Measurements from ENCODE around the gene SND1. TPM values are rescaled to one million over a fixed set of nuclear protein-coding genes. Genes with fewer than 3 reads are reported as not detected.

The SND1 gene
- 424 and 437 TPM in 2 replicates for total RNA-seq (2013; cell fraction: nucleolus; rRNA removed)
- total RNA-seq (2014; rRNA removed): 172 and 173 TPM in 2 replicates
- total RNA-seq (2014; rRNA removed; fragmentation: Illumina TruSeq; extraction: Trizol): 137 and 139 TPM in 2 replicates
- 269 and 270 TPM in 2 replicates for total RNA-seq (2021)
- 112 TPM for polyA plus RNA-seq (2011; ENCODE audit: low read depth)
- 130 and 139 TPM in 2 replicates for polyA plus RNA-seq (2011; rRNA removed)
- 129 and 148 TPM in 2 replicates for polyA plus RNA-seq (2011; cell fraction: cytosol; rRNA removed)
- 132 and 140 TPM in 2 replicates for polyA plus RNA-seq (2011; cell fraction: nucleus; rRNA removed)
- 186 and 194 TPM in 2 replicates for polyA plus RNA-seq (2012)
- polyA plus RNA-seq (2014; fragmentation: Illumina TruSeq; extraction: Trizol): 152 and 163 TPM in 2 replicates
- 10 to 100 TPM; 52.4 to 70.0 TPM for polyA plus RNA-seq (2014; fragmentation: Nextera tagmentation; extraction: Ambion mirVana)
- polyA plus RNA-seq (2014; rRNA removed): 138 and 161 TPM in 2 replicates
- polyA plus RNA-seq (2016; fragmentation: Nextera tagmentation; extraction: Ambion mirVana): 100 to 1,000 TPM; 214 to 230 TPM
- polyA minus RNA-seq (2011; rRNA and poly(A)+ RNA removed): 228 and 274 TPM in 2 replicates
- 87.9 and 101 TPM in 2 replicates for polyA minus RNA-seq (2011; cell fraction: cytosol; rRNA and poly(A)+ RNA removed)
- polyA minus RNA-seq (2011; cell fraction: nucleus; rRNA and poly(A)+ RNA removed): 129 and 207 TPM in 2 replicates
- percentile 90 among the genes with signal in this experiment for Bru-seq, nascent RNA
- percentile 83 among the genes with signal in this experiment for BruChase-seq, experiment 1, labeled RNA remaining after a 6-hour chase
- percentile 82 among the genes with signal in this experiment for BruChase-seq, experiment 2, labeled RNA remaining after a 2-hour chase
- long read RNA-seq, experiment 1, transcript SND1-201 (24 exons, 3,476 nt): major isoform, 87 of 99 reads
- long read RNA-seq, experiment 1, partial matches to known transcripts: 7 of 99 reads
- long read RNA-seq, experiment 1, other reads (novel, unspliced or antisense): 4 of 99 reads
- long read RNA-seq, experiment 2, transcript SND1-201 (24 exons, 3,476 nt): major isoform, 42 of 191 reads
- long read RNA-seq, experiment 2, partial matches to known transcripts: 122 of 191 reads
- long read RNA-seq, experiment 2, other reads (novel, unspliced or antisense): 25 of 191 reads

DNA sequence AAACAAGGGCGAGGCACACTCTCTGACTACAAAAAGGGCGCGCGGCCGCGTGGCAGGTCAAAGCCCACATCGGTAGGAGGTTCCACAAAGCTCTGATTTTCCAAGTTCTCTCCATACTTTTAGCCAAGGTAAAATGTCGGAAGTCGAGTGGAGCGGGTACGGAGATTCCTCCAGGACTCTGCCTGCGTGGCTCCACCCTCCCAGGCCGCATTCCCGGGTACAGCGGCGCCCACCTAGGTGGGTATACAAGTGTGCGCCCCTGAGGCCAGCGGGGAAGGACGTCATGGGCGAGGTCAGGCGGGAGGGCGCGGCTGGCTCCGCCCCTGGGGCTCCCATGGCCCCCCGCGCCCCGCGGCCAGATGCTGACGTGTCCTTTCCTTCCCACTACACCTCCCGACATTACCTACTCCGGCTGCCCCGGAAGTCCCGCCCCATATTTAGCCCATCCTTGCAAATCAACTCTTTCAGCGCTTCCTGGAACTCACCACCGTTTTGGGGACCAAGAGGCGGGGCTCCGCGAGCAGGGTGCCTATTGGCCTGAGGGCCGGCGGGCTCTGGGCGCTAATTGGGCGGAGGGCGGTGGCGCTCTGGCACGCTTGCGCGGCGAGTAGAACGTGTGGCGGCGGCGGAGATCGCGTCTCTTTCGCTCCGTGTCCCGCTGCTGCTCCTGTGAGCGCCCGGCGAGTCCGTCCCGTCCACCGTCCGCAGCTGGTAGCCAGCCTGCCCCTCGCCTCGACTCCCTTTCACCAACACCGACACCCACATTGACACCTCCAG, at the start of gene SND1:
SND1 (plus strand) TSS at position 639 of the 777 bp plus-strand sequence. CDS start 180 bp downstream, outside the sequence.
- ATAC-seq (peak; percentile 94), DNase-seq (ENCODE audit: low read depth, low spot score) (peak; percentile 96), FAIRE-seq (peak; percentile 94)
- Histone ChIP-seq H2AFZ (ENCODE audit: control insufficient read depth, low read depth, low read length) (peak within 1 kb of the TSS; percentile 94), H3K9me3 (replicated peaks; ENCODE audit: control insufficient read depth, insufficient read depth, low read length) (no peaks in the 10 kb centered on the region), H3K27me3 (replicated peaks in 1 of 2; ENCODE audit: control insufficient read depth in 2 of 2, insufficient read depth in 2 of 2, low read length in 1 of 2) (no peaks in the 10 kb centered on the region), H4K20me1 (ENCODE audit: control insufficient read depth, insufficient read depth) (peaks cover 5% of the 10 kb centered on the region; the same call in 1 of the 2 replicates), H3K4me3 (peak within 1 kb of the TSS; percentile 89), H3K4me2 (ENCODE audit: control insufficient read depth, insufficient read depth) (peak within 1 kb of the TSS; percentile 95), H3K27ac (ENCODE audit: control insufficient read depth, insufficient read depth) (peak within 1 kb of the TSS; percentile 95), H3K4me1 (ENCODE audit: control insufficient read depth, insufficient read depth, low read length) (peaks cover 14% of the 10 kb centered on the region), H3K36me3 (ENCODE audit: control insufficient read depth in 2 of 2, insufficient read depth in 2 of 2, low read length in 1 of 2) (peaks cover 0 to 8% of the 10 kb centered on the region in 2 experiments; a peak in 2 of 4 replicates), H3K9ac (ENCODE audit: control insufficient read depth, insufficient read depth, low read length) (peak within 1 kb of the TSS; percentile 98), H3K79me2 (ENCODE audit: control insufficient read depth, insufficient read depth, low read length) (peaks cover 52% of the 10 kb centered on the region)
- intact Hi-C loops (cut with micrococcal nuclease; ENCODE audit: unreplicated experiment): loop anchor here (2.0 to 5.0 kb wide), 2 partner anchors 63 to 259 kb away; partner anchors contain the start of genes ARF5 and ZNF800
- CTCF ChIA-PET: interaction anchor here (1.0 kb wide), 1 partner anchor 57 kb away, joined by 3 read pairs; no protein-coding TSS in a partner anchor
- in situ Hi-C loops (cut with MboI): no loop called here
- under 1% methylated on average over 66 of the region's 67 CpGs for WGBS (ENCODE audit: insufficient coverage, insufficient replicate concordance, low lambda C conversion rate, missing lambda C conversion rate)
- POLR2A ChIA-PET: interaction anchor here (0.8 to 1.7 kb wide), 4 partner anchors 10 to 66 kb away, joined by 3 to 6 read pairs (median 4); partner anchors contain the start of gene GCC1
- no TSS peak for BruUV-seq (replicated peaks)
- RAD21 ChIA-PET (ENCODE audit: unreplicated experiment): interaction anchor here (1.0 to 1.4 kb wide), 4 partner anchors 11 to 67 kb away, joined by 4 to 7 read pairs (median 5); partner anchors contain the start of genes ARF5 and GCC1
- SMC1A ChIA-PET (ENCODE audit: uncharacterized antibody, unreplicated experiment): interaction anchor here (0.9 to 1.0 kb wide), 4 partner anchors 12 to 104 kb away, joined by 3 to 4 read pairs (median 4); no protein-coding TSS in a partner anchor
- TF ChIP-seq TARDBP (IDR thresholded peaks at IDR 0.05; ENCODE audit: borderline replicate concordance): 0 out of 2 replicates have a peak, but pooled peaks have one; percentile 53
- peak; percentile 61 for TF ChIP-seq POLR2AphosphoS2 (IDR thresholded peaks at IDR 0.05; ENCODE audit: low read depth, low read length)
- TF ChIP-seq IKZF2 (IDR thresholded peaks at IDR 0.05): peak; percentile 57 to 65; a peak in 3 of 4 replicates
- peak; percentile 63 for TF ChIP-seq HCFC1 (IDR thresholded peaks at IDR 0.05; ENCODE audit: low read length)
- TF ChIP-seq E2F4 (IDR thresholded peaks at IDR 0.05; ENCODE audit: low read depth, low read length): peak; percentile 21; the same call in 1 of the 2 replicates
- TF ChIP-seq BHLHE40 (IDR thresholded peaks at IDR 0.05; ENCODE audit: borderline replicate concordance in 1 of 2, low read depth in 2 of 2, low read length in 1 of 2): peak; percentile 53 to 91; a peak in 3 of 4 replicates
- TF ChIP-seq, protein P1, sequence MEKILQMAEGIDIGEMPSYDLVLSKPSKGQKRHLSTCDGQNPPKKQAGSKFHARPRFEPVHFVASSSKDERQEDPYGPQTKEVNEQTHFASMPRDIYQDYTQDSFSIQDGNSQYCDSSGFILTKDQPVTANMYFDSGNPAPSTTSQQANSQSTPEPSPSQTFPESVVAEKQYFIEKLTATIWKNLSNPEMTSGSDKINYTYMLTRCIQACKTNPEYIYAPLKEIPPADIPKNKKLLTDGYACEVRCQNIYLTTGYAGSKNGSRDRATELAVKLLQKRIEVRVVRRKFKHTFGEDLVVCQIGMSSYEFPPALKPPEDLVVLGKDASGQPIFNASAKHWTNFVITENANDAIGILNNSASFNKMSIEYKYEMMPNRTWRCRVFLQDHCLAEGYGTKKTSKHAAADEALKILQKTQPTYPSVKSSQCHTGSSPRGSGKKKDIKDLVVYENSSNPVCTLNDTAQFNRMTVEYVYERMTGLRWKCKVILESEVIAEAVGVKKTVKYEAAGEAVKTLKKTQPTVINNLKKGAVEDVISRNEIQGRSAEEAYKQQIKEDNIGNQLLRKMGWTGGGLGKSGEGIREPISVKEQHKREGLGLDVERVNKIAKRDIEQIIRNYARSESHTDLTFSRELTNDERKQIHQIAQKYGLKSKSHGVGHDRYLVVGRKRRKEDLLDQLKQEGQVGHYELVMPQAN (conservative IDR thresholded peaks at IDR 0.05): peak; percentile 87
- no peak for TF ChIP-seq FOXK2 (IDR thresholded peaks at IDR 0.05)
- TF ChIP-seq JUNB (IDR thresholded peaks at IDR 0.05): no peak
- TF ChIP-seq, protein P2, sequence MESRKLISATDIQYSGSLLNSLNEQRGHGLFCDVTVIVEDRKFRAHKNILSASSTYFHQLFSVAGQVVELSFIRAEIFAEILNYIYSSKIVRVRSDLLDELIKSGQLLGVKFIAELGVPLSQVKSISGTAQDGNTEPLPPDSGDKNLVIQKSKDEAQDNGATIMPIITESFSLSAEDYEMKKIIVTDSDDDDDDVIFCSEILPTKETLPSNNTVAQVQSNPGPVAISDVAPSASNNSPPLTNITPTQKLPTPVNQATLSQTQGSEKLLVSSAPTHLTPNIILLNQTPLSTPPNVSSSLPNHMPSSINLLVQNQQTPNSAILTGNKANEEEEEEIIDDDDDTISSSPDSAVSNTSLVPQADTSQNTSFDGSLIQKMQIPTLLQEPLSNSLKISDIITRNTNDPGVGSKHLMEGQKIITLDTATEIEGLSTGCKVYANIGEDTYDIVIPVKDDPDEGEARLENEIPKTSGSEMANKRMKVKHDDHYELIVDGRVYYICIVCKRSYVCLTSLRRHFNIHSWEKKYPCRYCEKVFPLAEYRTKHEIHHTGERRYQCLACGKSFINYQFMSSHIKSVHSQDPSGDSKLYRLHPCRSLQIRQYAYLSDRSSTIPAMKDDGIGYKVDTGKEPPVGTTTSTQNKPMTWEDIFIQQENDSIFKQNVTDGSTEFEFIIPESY (IDR thresholded peaks at IDR 0.05): no peak
- TF ChIP-seq MXI1 (IDR thresholded peaks at IDR 0.05; ENCODE audit: low read depth, low read length): peak; percentile 98

Measured in GM12878 (cell line).